Heart left ventricle (tissue), 16 donors: ENCODE results near the gene C2CD3. TPM values are rescaled to one million over a fixed set of nuclear protein-coding genes. Genes with fewer than 3 reads are reported as not detected.

Experiments used
- ATAC-seq, 4 donors: fragments of 200-7000 bp; cut with Tn5 transposase; one replicate each; pipeline ENCODE4 v1.9.1; 2020 to 2022; ENCODE audit warnings: moderate library complexity in 4 of 4, mild to moderate bottlenecking in 3 of 4, moderate number of reproducible peaks in 1 of 4
- DNase-seq, 5 donors: peaks; one replicate each; pipeline ENCODE4 v3.0.0-alpha.2; 2020
- H3K27ac ChIP-seq, 12 donors: fragments of 200-600 bp; sonication (generic) in 4 of 12; one replicate each; pipeline versions ENCODE4 v1.5.0 to v1.8.0; 2016 to 2022; ENCODE audit warnings: mild to moderate bottlenecking in 2 of 12
- H3K27me3 ChIP-seq, 9 donors: fragments of 200-600 bp; sonication (generic) in 2 of 9; one replicate each; pipeline versions ENCODE4 v1.5.1 to v1.8.0; 2016 to 2022; ENCODE audit warnings: mild to moderate bottlenecking in 3 of 9
- H3K36me3 ChIP-seq, 9 donors: fragments of 200-600 bp; sonication (generic) in 2 of 9; one replicate each; pipeline versions ENCODE4 v1.5.0 to v1.8.0; 2018 to 2022; ENCODE audit warnings: mild to moderate bottlenecking in 2 of 9
- H3K4me1 ChIP-seq, 12 donors: fragments of 200-600 bp; sonication (generic) in 4 of 12; one replicate each; pipeline versions ENCODE4 v1.5.0 to v1.8.0; 2016 to 2022; ENCODE audit warnings: mild to moderate bottlenecking in 3 of 12
- H3K4me3 ChIP-seq, 12 donors: fragments of 200-600 bp; sonication (generic) in 4 of 12; one replicate each; pipeline versions ENCODE4 v1.5.0 to v1.8.0; 2017 to 2022; ENCODE audit warnings: mild to moderate bottlenecking in 9 of 12, moderate library complexity in 4 of 12
- H3K9me3 ChIP-seq, 12 donors: fragments of 200-600 bp; sonication (generic) in 4 of 12; one replicate each; pipeline versions ENCODE4 v1.5.0 to v1.8.0; 2016 to 2022; ENCODE audit warnings: mild to moderate bottlenecking in 1 of 12
- CTCF ChIP-seq, 12 donors: fragments of 200-600 bp; sonication (generic) in 4 of 12; IDR thresholded peaks; one replicate each; pipeline versions ENCODE4 v1.5.0 to v1.8.0; 2018 to 2022; ENCODE audit warnings: antibody characterized with exemption in 12 of 12, mild to moderate bottlenecking in 5 of 12
- POLR2A ChIP-seq, 2 donors: fragments of 450-650 bp; IDR thresholded peaks; one replicate each; pipeline ENCODE4 v1.6.1; 2017; ENCODE audit warnings: antibody characterized with exemption in 2 of 2, mild to moderate bottlenecking in 2 of 2, moderate library complexity in 2 of 2
- WGBS, 4 donors: extraction: QIAGEN DNeasy Blood & Tissue Kit in 2 of 4; methylation state at CpG; one replicate each; pipeline versions ENCODE4 v1.1.5 to v1.1.7; 2013 to 2018; 5-methylcytosine and 5-hydroxymethylcytosine counted together
- intact Hi-C, 10 donors: fragments of 100-400 bp; cut with DNase I; formaldehyde crosslinking; loops; one replicate each; pipeline versions ENCODE4 v1.11.1 to v1.14.2; 2022
- polyA plus RNA-seq, 2 donors: library from polyadenylated mRNA; stranded (reverse); fragments of 200-250 nt; gene quantifications; one replicate each; pipeline ENCODE4 v1.2.3, GENCODE V29; 2013
- total RNA-seq, 9 donors: library from RNA; depleted of rRNA in 2 of 9; stranded (reverse); fragments of >200 nt in 2 of 9; fragmentation: NEBNext Ultra II Directional in 3 of 9; extraction: Animal tissue kit (Norgen Biotek cat#: 25700) in 3 of 9; gene quantifications; one replicate each; pipeline versions ENCODE4 v1.1.0 to v1.2.4, GENCODE V29; 2016 to 2023
- donor health status: ischemic (EF 13 %, LVEDD 7.1; RV severe dilation, severe dysfunction).
- donor health status: healthy with polysubstance abuse.
- donor health status: DM: no; HTN: yes; CAD: no.
- donor health status: DM: no; HTN: no; CAD: no.
- donor health status: ischemic (EF 25% LVEDD 6.9; RV normal size, moderate dysfunction).
- donor health status: ischemic (EF 25% LVEDD 5.7; RV mildly dilated, moderate dysfunction).
- donor health status: healthy.
- donor health status: DM: yes; HTN: yes; CAD: no.
- donor health status: ischemic (EF 35%, LVEDD 5.7; RV mildly dilated, moderate dysfunction).
- donor health status: nonischemic (EF 11% LVEDD 7.7; RV severe dilation, severe dysfunction).
- donor health status: DM: yes; HTN: yes; CAD: no.
- donor health status: PGD.
- donor health status: ischemic (EF 29% LVEDD 5.4; RV normal size, mild dysfunction).
- donor health status: nonischemic (EF 23%, LVEDD 6.1; RV moderate dilation, normal function).

C2CD3 gene
- total and polyA plus RNA-seq, 11 donors: 6.5 to 18.7 (median 12.5) TPM

GRCh38 chr11:74138572-74138971 lies 32.2 kb downstream of the C2CD3 start:
- H3K9me3 ChIP-seq: no peaks in the 10 kb centered on the region
- peaks cover 0 to 44% (median 31%) of the 10 kb centered on the region in 9 donors for H3K36me3 ChIP-seq
- TF ChIP-seq CTCF (IDR thresholded peaks at IDR 0.05): no peak
- TF ChIP-seq POLR2A (IDR thresholded peaks at IDR 0.05): no peak
- DNase-seq (peak in 2 of 5 donors; percentile 21 to 23), ATAC-seq (peak; percentile 82 to 92 (median 90))
- peaks cover 0 to 25% (median 14%) of the 10 kb centered on the region in 12 donors for H3K4me1 ChIP-seq
- peak overlapping the region; percentile 5 to 81 (median 64) for H3K27ac ChIP-seq
- no peak overlapping the region for H3K4me3 ChIP-seq
- H3K27me3 ChIP-seq: no peaks in the 10 kb centered on the region
- 23 to 34% (median 28%) methylated on average over 2 of the region's 2 CpGs for WGBS, 4 donors
- intact Hi-C loops: no loop called here

- H3K9me3 ChIP-seq: no peaks in the 10 kb centered on the region
- H3K36me3 ChIP-seq: peaks cover 0 to 49% (median 37%) of the 10 kb centered on the region in 9 donors
- no peak for DNase-seq
- H3K4me1 ChIP-seq: peaks cover 0 to 25% (median 14%) of the 10 kb centered on the region in 12 donors
- peak in 3 of 4 donors; percentile 11 to 33 (median 20) for ATAC-seq
- TF ChIP-seq POLR2A (IDR thresholded peaks at IDR 0.05): no peak
- TF ChIP-seq CTCF (IDR thresholded peaks at IDR 0.05): no peak
- H3K4me3 ChIP-seq: no peak overlapping the region
- H3K27me3 ChIP-seq: no peaks in the 10 kb centered on the region
- 65 to 74% (median 68%) methylated on average over 2 of the region's 2 CpGs for WGBS, 4 donors
- intact Hi-C loops: no loop called here
- peak overlapping the region in 10 of 12 donors; percentile 37 to 81 (median 65) for H3K27ac ChIP-seq
Measured at GRCh38 chr11:74138021-74138420, 32.8 kb downstream of the C2CD3 start.

- intact Hi-C loops: no loop called here
- DNase-seq (no peak), ATAC-seq (no peak)
- no peak overlapping the region for H3K4me3 ChIP-seq
- no peak for TF ChIP-seq CTCF (IDR thresholded peaks at IDR 0.05)
- TF ChIP-seq POLR2A (IDR thresholded peaks at IDR 0.05): no peak
- 92 to 98% (median 95%) methylated on average over 3 of the region's 3 CpGs for WGBS, 4 donors
- H3K9me3 ChIP-seq: no peaks in the 10 kb centered on the region
- H3K36me3 ChIP-seq: peaks cover 0 to 73% (median 51%) of the 10 kb centered on the region in 9 donors
- peaks cover 0 to 18% (median 14%) of the 10 kb centered on the region in 12 donors for H3K4me1 ChIP-seq
- H3K27ac ChIP-seq: no peak overlapping the region
- no peaks in the 10 kb centered on the region for H3K27me3 ChIP-seq
Measured at GRCh38 chr11:74135127-74135840, 35.5 kb downstream of the C2CD3 start.

GRCh38 chr11:74134661-74135060 lies 36.1 kb downstream of the C2CD3 start:
- DNase-seq: no peak
- TF ChIP-seq CTCF (IDR thresholded peaks at IDR 0.05) (no peak), POLR2A (IDR thresholded peaks at IDR 0.05) (no peak)
- Histone ChIP-seq H3K27ac (no peak overlapping the region), H3K4me1 (peaks cover 0 to 18% (median 13%) of the 10 kb centered on the region in 12 donors), H3K27me3 (no peaks in the 10 kb centered on the region), H3K36me3 (peaks cover 0 to 75% (median 53%) of the 10 kb centered on the region in 9 donors), H3K4me3 (no peak overlapping the region), H3K9me3 (no peaks in the 10 kb centered on the region)
- ATAC-seq: no peak
- 95 to 99% (median 97%) methylated on average over 3 of the region's 3 CpGs for WGBS, 4 donors
- intact Hi-C loops: no loop called here
